HepG2 (cell line): ENCODE measurements around the gene G6PC3. TPM values are rescaled to one million over a fixed set of nuclear protein-coding genes. Genes with fewer than 3 reads are reported as not detected.

Experiments used
- EZH2 ChIP-seq: conservative IDR thresholded peaks from 2 replicates; pipeline ENCODE4 v1.6.1; 2012; ENCODE audit warnings: mild to moderate bottlenecking, low read depth, low read length, moderate library complexity
- GABPA ChIP-seq, 2 experiments: IDR thresholded peaks; 2 replicates each; pipeline ENCODE4 v1.6.1; 2011 to 2016; ENCODE audit warnings: low read depth in 2 of 2, low read length in 1 of 2, missing biosample characterization in 1 of 2, missing genetic modification characterization in 1 of 2
- HDAC6 ChIP-seq: fragments of 200-600 bp; sonication (generic); IDR thresholded peaks from 2 replicates; pipeline ENCODE4 v1.7.0; 2017; ENCODE audit warnings: mild to moderate bottlenecking, antibody characterized with exemption, low read length, low read depth
- KMT2B ChIP-seq: IDR thresholded peaks from 2 replicates; pipeline ENCODE4 v1.6.1; 2016; ENCODE audit warnings: missing genetic modification reagents, missing compliant biosample characterization
- PHF8 ChIP-seq: sonication (generic); formaldehyde crosslinking; IDR thresholded peaks from 2 replicates; pipeline ENCODE4 v1.5.0; 2020; ENCODE audit warnings: missing genetic modification reagents
- PRDM15 ChIP-seq: sonication (generic); formaldehyde crosslinking; IDR thresholded peaks from 2 replicates; pipeline ENCODE4 v1.4.0; 2020; ENCODE audit warnings: missing genetic modification reagents
- SMAD1 ChIP-seq: sonication (generic); formaldehyde crosslinking; IDR thresholded peaks from 2 replicates; pipeline ENCODE4 v1.4.0; 2020; ENCODE audit warnings: missing genetic modification reagents, low read depth, mild to moderate bottlenecking, borderline replicate concordance
- YY1 ChIP-seq: IDR thresholded peaks from 2 replicates; pipeline ENCODE4 v1.6.1; 2011; ENCODE audit warnings: low read length, low read depth, moderate library complexity, mild to moderate bottlenecking; ENCODE audit not compliant: insufficient read depth, insufficient replicate concordance
- ZBTB3 ChIP-seq: sonication (generic); formaldehyde crosslinking; IDR thresholded peaks from 2 replicates; pipeline ENCODE4 v1.4.0; 2020; ENCODE audit warnings: low read depth, mild to moderate bottlenecking, moderate library complexity, missing genetic modification reagents, borderline replicate concordance
- ZNF572 ChIP-seq: sonication (generic); formaldehyde crosslinking; IDR thresholded peaks from 2 replicates; pipeline ENCODE4 v1.5.1; 2020; ENCODE audit warnings: mild to moderate bottlenecking, missing genetic modification reagents
- ZNF574 ChIP-seq: sonication (generic); formaldehyde crosslinking; IDR thresholded peaks from 2 replicates; pipeline ENCODE4 v1.4.0; 2020; ENCODE audit warnings: missing genetic modification reagents
- ZSCAN30 ChIP-seq: sonication (generic); formaldehyde crosslinking; IDR thresholded peaks from 2 replicates; pipeline ENCODE4 v1.5.0; 2020; ENCODE audit warnings: mild to moderate bottlenecking, missing genetic modification reagents
- polyA plus RNA-seq, 8 experiments: library from polyadenylated mRNA; depleted of rRNA in 3 of 8; stranded (reverse) in 7 of 8; unstranded in 1 of 8; fragments of >200 nt; fragmentation: Illumina TruSeq in 4 of 8; extraction: Trizol in 4 of 8; gene quantifications; 2 replicates each; pipeline versions ENCODE4 v1.2.1 to v1.2.3, GENCODE V29; 2011 to 2016; ENCODE audit warnings: low read depth in 4 of 8, missing spikeins in 1 of 8, mixed read lengths in 1 of 8; ENCODE audit not compliant: insufficient read depth in 1 of 8
- total RNA-seq, 5 experiments: library from RNA; depleted of rRNA; stranded (reverse); fragments of >200 nt; fragmentation: Illumina TruSeq; extraction: Trizol; gene quantifications; 2 replicates each; pipeline ENCODE4 v1.2.3, GENCODE V29; 2016; ENCODE audit warnings: low read depth in 1 of 5
- TF ChIP-seq, protein P1 (sequence below): sonication (generic); formaldehyde crosslinking; IDR thresholded peaks from one replicate; pipeline ENCODE4 v1.5.1; 2020; ENCODE audit warnings: mild to moderate bottlenecking, missing genetic modification reagents; ENCODE audit errors: not compliant biosample characterization

The G6PC3 gene
- total and polyA plus RNA-seq, 2 of the 13 experiments (the other 11 are each of a cell fraction or from before 2014, with no cell fraction given), result 38.5 to 75.8 TPM

DNA sequence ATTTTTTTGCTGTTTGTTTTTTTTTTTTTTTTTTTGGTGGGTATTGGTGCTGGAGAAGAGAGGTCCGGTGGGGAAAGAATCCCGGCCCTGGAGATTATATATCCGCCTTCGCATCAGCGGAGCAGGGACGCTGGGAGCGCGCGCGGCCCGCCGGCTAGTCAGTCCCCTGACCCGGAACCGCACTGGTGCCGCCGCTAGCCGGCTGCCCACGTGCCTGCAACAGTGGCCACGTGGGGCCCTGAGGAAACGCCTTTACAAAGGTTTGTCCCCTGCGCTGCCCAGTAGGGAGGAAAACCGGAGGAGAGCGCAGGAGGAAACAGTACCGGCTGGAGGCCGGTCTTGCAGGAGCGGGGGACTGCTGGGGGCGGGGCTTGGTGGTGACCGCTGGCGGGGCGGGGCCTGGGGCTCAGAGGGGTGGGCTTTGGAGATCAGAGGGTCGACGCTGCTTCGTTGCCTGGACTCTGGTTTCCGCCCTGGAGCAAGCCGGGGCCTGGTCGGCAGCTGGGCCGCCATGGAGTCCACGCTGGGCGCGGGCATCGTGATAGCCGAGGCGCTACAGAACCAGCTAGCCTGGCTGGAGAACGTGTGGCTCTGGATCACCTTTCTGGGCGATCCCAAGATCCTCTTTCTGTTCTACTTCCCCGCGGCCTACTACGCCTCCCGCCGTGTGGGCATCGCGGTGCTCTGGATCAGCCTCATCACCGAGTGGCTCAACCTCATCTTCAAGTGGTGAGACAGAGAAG, at the start of gene G6PC3 (continued):
- peak; percentile 86 for TF ChIP-seq ZBTB3 (CRISPR knock-in tag)
- TF ChIP-seq PHF8 (CRISPR knock-in tag), result peak; percentile 98
- peak; percentile 71 for TF ChIP-seq PRDM15 (CRISPR knock-in tag)
- TF ChIP-seq, protein P1, sequence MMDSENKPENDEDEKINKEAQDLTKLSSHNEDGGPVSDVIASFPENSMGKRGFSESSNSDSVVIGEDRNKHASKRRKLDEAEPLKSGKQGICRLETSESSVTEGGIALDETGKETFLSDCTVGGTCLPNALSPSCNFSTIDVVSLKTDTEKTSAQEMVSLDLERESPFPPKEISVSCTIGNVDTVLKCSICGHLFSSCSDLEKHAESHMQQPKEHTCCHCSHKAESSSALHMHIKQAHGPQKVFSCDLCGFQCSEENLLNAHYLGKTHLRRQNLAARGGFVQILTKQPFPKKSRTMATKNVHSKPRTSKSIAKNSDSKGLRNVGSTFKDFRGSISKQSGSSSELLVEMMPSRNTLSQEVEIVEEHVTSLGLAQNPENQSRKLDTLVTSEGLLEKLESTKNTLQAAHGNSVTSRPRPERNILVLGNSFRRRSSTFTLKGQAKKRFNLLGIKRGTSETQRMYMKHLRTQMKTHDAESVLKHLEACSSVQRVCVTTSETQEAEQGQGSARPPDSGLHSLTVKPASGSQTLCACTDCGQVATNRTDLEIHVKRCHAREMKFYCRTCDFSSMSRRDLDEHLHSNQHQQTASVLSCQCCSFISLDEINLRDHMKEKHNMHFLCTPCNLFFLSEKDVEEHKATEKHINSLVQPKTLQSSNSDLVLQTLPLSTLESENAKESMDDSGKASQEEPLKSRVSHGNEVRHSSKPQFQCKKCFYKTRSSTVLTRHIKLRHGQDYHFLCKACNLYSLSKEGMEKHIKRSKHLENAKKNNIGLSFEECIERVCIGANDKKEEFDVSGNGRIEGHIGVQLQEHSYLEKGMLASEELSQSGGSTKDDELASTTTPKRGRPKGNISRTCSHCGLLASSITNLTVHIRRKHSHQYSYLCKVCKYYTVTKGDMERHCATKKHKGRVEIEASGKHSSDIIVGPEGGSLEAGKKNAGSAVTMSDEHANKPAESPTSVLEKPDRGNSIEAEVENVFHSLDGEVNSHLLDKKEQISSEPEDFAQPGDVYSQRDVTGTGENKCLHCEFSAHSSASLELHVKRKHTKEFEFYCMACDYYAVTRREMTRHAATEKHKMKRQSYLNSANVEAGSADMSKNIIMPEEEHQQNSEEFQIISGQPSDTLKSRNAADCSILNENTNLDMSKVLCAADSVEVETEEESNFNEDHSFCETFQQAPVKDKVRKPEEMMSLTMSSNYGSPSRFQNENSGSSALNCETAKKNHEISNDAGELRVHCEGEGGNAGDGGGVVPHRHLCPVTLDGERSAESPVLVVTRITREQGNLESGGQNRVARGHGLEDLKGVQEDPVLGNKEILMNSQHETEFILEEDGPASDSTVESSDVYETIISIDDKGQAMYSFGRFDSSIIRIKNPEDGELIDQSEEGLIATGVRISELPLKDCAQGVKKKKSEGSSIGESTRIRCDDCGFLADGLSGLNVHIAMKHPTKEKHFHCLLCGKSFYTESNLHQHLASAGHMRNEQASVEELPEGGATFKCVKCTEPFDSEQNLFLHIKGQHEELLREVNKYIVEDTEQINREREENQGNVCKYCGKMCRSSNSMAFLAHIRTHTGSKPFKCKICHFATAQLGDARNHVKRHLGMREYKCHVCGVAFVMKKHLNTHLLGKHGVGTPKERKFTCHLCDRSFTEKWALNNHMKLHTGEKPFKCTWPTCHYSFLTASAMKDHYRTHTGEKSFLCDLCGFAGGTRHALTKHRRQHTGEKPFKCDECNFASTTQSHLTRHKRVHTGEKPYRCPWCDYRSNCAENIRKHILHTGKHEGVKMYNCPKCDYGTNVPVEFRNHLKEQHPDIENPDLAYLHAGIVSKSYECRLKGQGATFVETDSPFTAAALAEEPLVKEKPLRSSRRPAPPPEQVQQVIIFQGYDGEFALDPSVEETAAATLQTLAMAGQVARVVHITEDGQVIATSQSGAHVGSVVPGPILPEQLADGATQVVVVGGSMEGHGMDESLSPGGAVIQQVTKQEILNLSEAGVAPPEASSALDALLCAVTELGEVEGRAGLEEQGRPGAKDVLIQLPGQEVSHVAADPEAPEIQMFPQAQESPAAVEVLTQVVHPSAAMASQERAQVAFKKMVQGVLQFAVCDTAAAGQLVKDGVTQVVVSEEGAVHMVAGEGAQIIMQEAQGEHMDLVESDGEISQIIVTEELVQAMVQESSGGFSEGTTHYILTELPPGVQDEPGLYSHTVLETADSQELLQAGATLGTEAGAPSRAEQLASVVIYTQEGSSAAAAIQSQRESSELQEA (CRISPR knock-in tag), result peak; percentile 92
- TF ChIP-seq SMAD1 (CRISPR knock-in tag), result peak; percentile 72
- peak; percentile 96 for TF ChIP-seq KMT2B (CRISPR knock-in tag)
- peak; percentile 86 for TF ChIP-seq YY1
- TF ChIP-seq ZNF574 (CRISPR knock-in tag), result peak; percentile 95
- peak; percentile 75 for TF ChIP-seq GABPA (IDR thresholded peaks at IDR 0.05; ENCODE audit: low read depth, low read length)
- TF ChIP-seq GABPA (CRISPR knock-in tag; IDR thresholded peaks at IDR 0.05; ENCODE audit: low read depth), result peak; percentile 93
- peak; percentile 84; the same call in 1 of the 2 replicates for TF ChIP-seq ZSCAN30 (CRISPR knock-in tag)
- no peak for TF ChIP-seq HDAC6
- TF ChIP-seq ZNF572 (CRISPR knock-in tag), result 0 out of 2 replicates have a peak, but pooled peaks have one; percentile 36
- TF ChIP-seq EZH2, result no peak
